Tibial nerve (tissue), 3 donors: ENCODE measurements around the gene KANK3.
"Not testable (repeated sequence)": the region's sequence is repeated elsewhere in the genome, so short reads cannot be mapped to it uniquely, and the experiment has no call there.

Source experiments
- POLR2A ChIP-seq, 2 donors: fragments of 450-650 bp; IDR thresholded peaks; one replicate each; pipeline ENCODE4 v1.6.1; 2017; ENCODE audit warnings: antibody characterized with exemption in 2 of 2, mild to moderate bottlenecking in 2 of 2, moderate library complexity in 2 of 2
- TF ChIP-seq, protein P1 (sequence below), 5 experiments: fragments of 200-600 bp in 3 of 5; fragments of 450-650 bp in 2 of 5; sonication (generic) in 3 of 5; IDR thresholded peaks; one replicate each; pipeline ENCODE4 v1.5.1; 2016 to 2019; ENCODE audit warnings: antibody characterized with exemption in 5 of 5, mild to moderate bottlenecking in 3 of 5, moderate library complexity in 2 of 5

GRCh38 chr19:8375766-8376165, 32.7 kb upstream of the KANK3 start:
- TF ChIP-seq POLR2A (IDR thresholded peaks at IDR 0.05), result not testable (repeated sequence)
- TF ChIP-seq, protein P1, sequence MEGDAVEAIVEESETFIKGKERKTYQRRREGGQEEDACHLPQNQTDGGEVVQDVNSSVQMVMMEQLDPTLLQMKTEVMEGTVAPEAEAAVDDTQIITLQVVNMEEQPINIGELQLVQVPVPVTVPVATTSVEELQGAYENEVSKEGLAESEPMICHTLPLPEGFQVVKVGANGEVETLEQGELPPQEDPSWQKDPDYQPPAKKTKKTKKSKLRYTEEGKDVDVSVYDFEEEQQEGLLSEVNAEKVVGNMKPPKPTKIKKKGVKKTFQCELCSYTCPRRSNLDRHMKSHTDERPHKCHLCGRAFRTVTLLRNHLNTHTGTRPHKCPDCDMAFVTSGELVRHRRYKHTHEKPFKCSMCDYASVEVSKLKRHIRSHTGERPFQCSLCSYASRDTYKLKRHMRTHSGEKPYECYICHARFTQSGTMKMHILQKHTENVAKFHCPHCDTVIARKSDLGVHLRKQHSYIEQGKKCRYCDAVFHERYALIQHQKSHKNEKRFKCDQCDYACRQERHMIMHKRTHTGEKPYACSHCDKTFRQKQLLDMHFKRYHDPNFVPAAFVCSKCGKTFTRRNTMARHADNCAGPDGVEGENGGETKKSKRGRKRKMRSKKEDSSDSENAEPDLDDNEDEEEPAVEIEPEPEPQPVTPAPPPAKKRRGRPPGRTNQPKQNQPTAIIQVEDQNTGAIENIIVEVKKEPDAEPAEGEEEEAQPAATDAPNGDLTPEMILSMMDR (IDR thresholded peaks at IDR 0.05), result not testable (repeated sequence)
